Mucosa of stomach (tissue), 1 donor: ENCODE measurements around the gene PRDM11.

ENCODE experiments used
- H3K27me3 ChIP-seq: one replicate; pipeline ENCODE4 v1.7.0; 2013; ENCODE audit warnings: mild to moderate bottlenecking, low read length; ENCODE audit not compliant: control insufficient read depth, insufficient read depth
- H3K36me3 ChIP-seq: one replicate; pipeline ENCODE4 v1.7.0; 2013; ENCODE audit warnings: low read length; ENCODE audit not compliant: control insufficient read depth, insufficient read depth
- H3K4me1 ChIP-seq: one replicate; pipeline ENCODE4 v1.7.0; 2013; ENCODE audit warnings: mild to moderate bottlenecking, low read length; ENCODE audit not compliant: control insufficient read depth, insufficient read depth
- H3K4me3 ChIP-seq: one replicate; pipeline ENCODE4 v1.7.0; 2013; ENCODE audit warnings: low read length
- H3K9ac ChIP-seq: one replicate; pipeline ENCODE4 v1.7.0; 2013; ENCODE audit warnings: mild to moderate bottlenecking, low read length, moderate library complexity
- H3K9me3 ChIP-seq: one replicate; pipeline ENCODE4 v1.7.0; 2013; ENCODE audit warnings: mild to moderate bottlenecking, low read length, moderate library complexity; ENCODE audit not compliant: control insufficient read depth
- donor health status: Pancreatic carcinoma.

The PRDM11 gene

DNA sequence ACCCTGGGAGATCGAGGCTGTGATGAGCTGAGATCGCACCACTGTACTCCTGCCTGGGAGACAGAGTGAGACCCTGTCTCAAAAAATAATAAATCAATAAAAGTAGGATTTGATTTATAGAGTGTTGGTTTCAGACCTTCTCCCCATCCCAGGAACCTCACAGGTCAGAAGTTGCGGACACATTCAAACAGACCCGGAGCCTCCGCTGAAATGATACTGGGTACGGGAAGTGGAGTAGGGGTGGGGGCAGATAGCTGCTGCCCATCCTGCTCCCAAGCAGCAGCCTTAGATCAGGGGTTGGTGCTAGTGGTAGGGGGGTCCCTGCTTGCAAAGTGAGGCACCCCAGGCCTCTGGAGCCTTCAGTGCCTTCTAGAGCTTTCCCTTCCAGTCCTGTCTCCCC, 7.8 kb downstream of the PRDM11 start:
- H3K9ac ChIP-seq: no peak overlapping the region
- H3K9me3 ChIP-seq: no peaks in the 10 kb centered on the region
- H3K4me3 ChIP-seq: no peak overlapping the region
- no peaks in the 10 kb centered on the region for H3K27me3 ChIP-seq
- no peaks in the 10 kb centered on the region for H3K36me3 ChIP-seq
- H3K4me1 ChIP-seq: peaks cover 20% of the 10 kb centered on the region

DNA sequence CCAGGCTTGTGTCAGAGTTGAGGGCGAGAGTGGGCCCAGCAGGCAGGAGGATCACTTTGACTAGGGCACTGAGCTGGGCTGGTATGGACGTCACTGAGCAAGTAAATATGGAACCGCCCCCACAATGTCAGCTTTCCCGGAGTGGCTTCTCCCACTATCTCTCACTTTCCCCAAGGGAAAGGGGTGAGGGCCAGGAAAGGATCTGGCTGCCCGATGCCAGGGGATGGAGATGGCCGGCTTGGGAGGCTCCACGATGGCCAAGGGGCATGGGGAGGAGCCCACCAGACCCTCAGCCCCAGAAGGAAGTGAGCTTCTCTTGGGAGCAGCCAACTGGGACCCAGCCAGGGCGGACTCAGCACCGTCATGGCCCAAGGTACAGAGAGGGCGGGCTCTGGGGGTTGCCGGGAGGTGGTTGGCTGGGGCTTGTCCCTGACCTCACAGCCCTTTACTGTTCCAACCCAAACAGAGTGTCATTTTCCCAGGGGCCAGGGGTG, 8.7 kb downstream of the PRDM11 start:
- Histone ChIP-seq H3K4me1 (peaks cover 20% of the 10 kb centered on the region), H3K27me3 (no peaks in the 10 kb centered on the region), H3K36me3 (no peaks in the 10 kb centered on the region), H3K4me3 (no peak overlapping the region), H3K9me3 (no peaks in the 10 kb centered on the region), H3K9ac (no peak overlapping the region)

GRCh38 chr11:45155627-45156180, 9.3 kb downstream of the PRDM11 start:
- peaks cover 20% of the 10 kb centered on the region for H3K4me1 ChIP-seq
- no peaks in the 10 kb centered on the region for H3K36me3 ChIP-seq
- H3K9ac ChIP-seq: no peak overlapping the region
- no peaks in the 10 kb centered on the region for H3K27me3 ChIP-seq
- no peak overlapping the region for H3K4me3 ChIP-seq
- no peaks in the 10 kb centered on the region for H3K9me3 ChIP-seq

DNA sequence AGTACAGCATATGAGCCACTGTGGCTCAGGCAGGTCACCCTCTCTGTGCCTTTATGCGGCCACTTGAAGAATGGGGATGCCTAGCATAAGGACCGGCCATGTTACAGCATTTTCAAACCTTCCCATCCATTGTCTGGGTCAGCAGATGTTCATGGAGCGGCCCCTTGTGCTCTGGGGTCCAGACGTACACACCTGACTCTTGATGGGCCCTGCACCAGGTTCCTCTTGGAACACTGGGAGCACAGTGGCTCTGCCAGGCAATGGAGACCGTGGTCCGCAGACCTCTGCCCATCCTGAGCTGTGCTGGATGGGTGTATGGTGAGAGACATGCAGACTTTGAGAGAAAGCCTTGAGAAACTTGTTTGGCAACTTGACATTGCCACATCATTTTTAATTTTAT, 9.8 kb downstream of the PRDM11 start:
- Histone ChIP-seq H3K9me3 (no peaks in the 10 kb centered on the region), H3K36me3 (no peaks in the 10 kb centered on the region), H3K4me3 (no peak overlapping the region), H3K4me1 (peaks cover 20% of the 10 kb centered on the region), H3K27me3 (no peaks in the 10 kb centered on the region), H3K9ac (no peak overlapping the region)

DNA sequence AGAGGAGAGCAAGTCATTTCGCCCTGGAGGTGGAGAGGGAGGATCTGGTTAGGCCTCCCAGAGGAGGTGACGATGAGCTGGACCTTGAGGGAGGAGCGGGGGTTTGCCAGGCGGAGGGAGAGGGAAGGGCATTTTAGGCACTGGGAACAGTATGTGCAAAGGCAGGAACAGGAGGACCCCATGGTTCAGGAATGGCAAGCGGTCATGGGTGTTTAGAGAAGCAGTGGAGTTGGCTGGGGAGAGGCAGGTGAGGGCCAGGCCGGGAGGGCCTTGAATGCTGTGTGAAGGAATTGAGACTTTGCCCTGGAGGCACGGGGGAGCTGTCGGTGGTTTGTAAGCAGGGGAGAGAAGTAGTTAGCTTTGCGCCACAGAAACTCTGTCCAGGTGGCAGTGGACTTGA, 10.3 kb downstream of the PRDM11 start:
- H3K27me3 ChIP-seq: no peaks in the 10 kb centered on the region
- peaks cover 20% of the 10 kb centered on the region for H3K4me1 ChIP-seq
- no peak overlapping the region for H3K9ac ChIP-seq

DNA sequence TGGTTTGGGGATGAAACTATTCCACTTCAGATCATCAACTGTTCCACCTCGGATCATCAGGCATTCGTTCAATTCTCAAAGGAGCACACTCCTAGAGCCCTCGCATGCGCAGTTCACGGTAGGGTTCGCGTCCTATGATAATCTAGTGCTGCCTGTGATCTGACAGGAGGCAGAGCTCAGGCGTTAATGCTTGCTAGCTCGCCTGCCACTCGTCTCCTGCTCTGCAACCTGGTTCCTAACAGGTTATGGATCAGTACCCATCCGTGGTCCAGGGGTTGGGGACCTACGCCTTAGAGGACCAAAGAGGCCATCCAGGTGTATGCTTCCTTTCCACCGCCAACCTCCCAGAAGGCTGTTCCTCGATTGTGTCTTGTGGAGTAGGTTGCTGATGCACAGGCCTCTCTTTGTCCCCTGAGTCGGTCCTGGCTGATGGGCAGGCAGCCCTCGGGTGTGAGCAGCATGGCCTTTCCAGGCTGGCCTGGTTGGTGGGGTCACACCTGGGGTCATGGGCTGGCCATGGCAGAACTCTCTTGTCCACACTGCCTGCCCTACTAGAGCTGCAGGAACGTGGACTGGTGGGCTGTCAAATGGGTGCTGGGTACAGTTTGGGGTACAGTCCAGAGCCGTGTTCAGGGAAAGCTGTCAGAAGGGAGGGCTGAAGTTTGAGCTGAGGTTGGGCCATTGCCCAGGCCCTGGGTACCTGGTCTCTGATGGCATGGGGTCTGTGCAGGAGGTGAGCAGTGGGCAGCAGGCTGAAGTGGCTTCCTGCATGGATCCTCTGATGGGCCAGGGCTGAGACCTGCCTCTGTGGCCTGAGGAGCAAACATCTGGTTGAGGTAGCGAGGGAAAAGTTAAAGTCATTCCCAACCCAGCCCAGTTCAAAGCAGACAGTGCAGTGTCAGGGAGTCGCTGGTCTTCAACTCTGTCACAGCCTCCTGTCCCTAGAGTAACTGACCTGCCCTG, 11.1 kb downstream of the PRDM11 start:
- Histone ChIP-seq H3K27me3 (no peaks in the 10 kb centered on the region), H3K9me3 (no peaks in the 10 kb centered on the region), H3K9ac (no peak overlapping the region), H3K4me3 (no peak overlapping the region), H3K36me3 (no peaks in the 10 kb centered on the region), H3K4me1 (peaks cover 20% of the 10 kb centered on the region)

More for the DNA sequence above, 10.3 kb downstream of the PRDM11 start:
- Histone ChIP-seq H3K36me3 (no peaks in the 10 kb centered on the region), H3K9me3 (no peaks in the 10 kb centered on the region), H3K4me3 (no peak overlapping the region)

- Histone ChIP-seq H3K4me3 (no peak overlapping the region), H3K9me3 (no peaks in the 10 kb centered on the region), H3K36me3 (no peaks in the 10 kb centered on the region), H3K4me1 (peaks cover 20% of the 10 kb centered on the region), H3K9ac (no peak overlapping the region), H3K27me3 (no peaks in the 10 kb centered on the region)
Measured at GRCh38 chr11:45158210-45158731, 11.8 kb downstream of the PRDM11 start.

DNA sequence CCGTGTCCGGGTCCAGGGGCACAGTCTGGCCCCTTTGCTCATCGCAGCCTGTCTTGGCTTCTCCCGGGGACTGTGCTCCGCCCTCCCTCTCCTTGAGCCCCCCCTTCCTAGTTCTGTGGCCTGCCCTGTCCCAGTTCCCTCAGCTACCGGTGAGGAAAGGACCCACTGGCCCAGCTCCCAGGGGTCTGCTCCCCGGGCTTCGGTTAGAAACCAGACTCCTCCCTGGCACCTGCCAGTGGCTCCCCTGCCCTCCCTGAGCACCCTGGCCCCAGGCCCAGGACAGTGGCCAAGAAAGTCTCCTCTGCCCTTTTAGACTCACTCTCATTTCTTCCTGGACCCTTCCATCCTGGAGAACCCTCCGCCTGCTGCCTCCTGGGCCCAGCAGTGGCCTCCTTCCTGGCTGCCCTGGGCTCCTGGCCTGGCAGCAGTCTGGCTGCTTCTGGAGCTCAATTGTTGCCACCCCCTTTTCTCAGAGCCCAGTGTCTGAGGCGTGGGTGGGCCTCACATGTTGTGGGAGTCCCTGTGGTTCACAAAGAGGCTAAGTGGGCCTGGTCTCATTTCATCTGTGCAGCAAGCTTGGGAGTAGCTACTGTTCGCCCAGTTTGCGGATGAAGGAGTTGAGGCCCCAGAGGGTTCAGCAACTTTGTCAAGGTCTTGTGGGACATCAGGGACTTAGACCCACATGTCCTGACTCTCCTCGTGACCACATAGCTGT, 12.6 kb downstream of the PRDM11 start:
- Histone ChIP-seq H3K9me3 (no peaks in the 10 kb centered on the region), H3K4me1 (peaks cover 20% of the 10 kb centered on the region), H3K9ac (no peak overlapping the region), H3K36me3 (no peaks in the 10 kb centered on the region), H3K4me3 (no peak overlapping the region), H3K27me3 (no peaks in the 10 kb centered on the region)

- Histone ChIP-seq H3K9me3 (no peaks in the 10 kb centered on the region), H3K9ac (no peak overlapping the region), H3K27me3 (no peaks in the 10 kb centered on the region), H3K4me1 (peaks cover 14% of the 10 kb centered on the region), H3K36me3 (no peaks in the 10 kb centered on the region), H3K4me3 (no peak overlapping the region)
Measured at GRCh38 chr11:45159781-45160365, 13.4 kb downstream of the PRDM11 start.

GRCh38 chr11:45161252-45162063, 15.0 kb downstream of the PRDM11 start:
- Histone ChIP-seq H3K36me3 (no peaks in the 10 kb centered on the region), H3K9ac (no peak overlapping the region), H3K4me3 (no peak overlapping the region), H3K27me3 (no peaks in the 10 kb centered on the region), H3K9me3 (no peaks in the 10 kb centered on the region), H3K4me1 (peaks cover 13% of the 10 kb centered on the region)

GRCh38 chr11:45162064-45162375, 15.6 kb downstream of the PRDM11 start:
- H3K27me3 ChIP-seq: no peaks in the 10 kb centered on the region
- peaks cover 13% of the 10 kb centered on the region for H3K4me1 ChIP-seq
- no peaks in the 10 kb centered on the region for H3K9me3 ChIP-seq
- H3K4me3 ChIP-seq: no peak overlapping the region
- no peaks in the 10 kb centered on the region for H3K36me3 ChIP-seq
- H3K9ac ChIP-seq: no peak overlapping the region
